NCI-H146 treated with DMSO at 0.1 percent for 48 hours (cell line): ENCODE measurements around the gene TMEM51.
A peak's percentile ranks its signal among the peaks of the same experiment; 100 is the strongest.

Experiments
- DNase-seq: peaks from one replicate; lab custom pipeline; 2025; ENCODE audit not compliant: unreplicated experiment; lab: John Stamatoyannopoulos, UW

The TMEM51 gene

DNA sequence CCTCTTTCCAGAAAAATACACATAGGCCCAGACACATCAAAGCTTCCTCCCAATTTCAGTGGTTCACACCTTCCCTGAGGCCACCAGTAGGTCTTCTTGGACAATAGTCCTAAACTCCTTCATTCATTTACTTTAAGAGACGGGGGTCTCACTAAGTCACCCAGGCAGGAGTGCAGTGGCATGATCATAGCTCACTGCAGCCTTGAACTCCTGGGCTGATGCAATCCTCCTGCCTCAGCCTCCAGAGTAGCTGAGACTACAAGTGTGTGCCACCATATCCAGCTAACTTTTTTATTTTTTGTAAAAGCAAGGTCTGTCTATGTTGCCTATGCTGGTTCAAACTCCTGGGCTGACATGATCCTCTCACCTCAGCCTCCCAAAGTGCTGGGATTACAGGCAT, 85.2 kb downstream of the TMEM51 start:
- DNase-seq: no peak

DNA sequence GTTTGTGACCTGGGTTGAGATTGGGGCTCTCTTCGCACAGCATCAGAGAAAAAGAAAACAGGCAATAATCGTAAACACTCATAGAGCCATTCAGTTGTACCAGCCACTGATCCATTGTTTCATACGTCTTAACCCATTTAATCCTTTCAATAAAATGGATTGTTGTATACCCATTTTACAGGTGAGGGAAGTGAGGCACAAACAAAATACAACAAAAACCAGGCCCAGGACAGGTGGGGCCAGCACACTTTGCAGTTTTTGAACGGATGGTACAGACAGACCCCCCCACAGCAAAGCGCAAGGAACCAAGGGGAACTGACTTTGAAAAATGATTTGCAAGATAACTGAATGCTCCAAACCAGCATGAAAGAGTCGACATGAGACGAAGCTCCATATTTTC, 89.2 kb downstream of the TMEM51 start:
- no peak for DNase-seq

DNA sequence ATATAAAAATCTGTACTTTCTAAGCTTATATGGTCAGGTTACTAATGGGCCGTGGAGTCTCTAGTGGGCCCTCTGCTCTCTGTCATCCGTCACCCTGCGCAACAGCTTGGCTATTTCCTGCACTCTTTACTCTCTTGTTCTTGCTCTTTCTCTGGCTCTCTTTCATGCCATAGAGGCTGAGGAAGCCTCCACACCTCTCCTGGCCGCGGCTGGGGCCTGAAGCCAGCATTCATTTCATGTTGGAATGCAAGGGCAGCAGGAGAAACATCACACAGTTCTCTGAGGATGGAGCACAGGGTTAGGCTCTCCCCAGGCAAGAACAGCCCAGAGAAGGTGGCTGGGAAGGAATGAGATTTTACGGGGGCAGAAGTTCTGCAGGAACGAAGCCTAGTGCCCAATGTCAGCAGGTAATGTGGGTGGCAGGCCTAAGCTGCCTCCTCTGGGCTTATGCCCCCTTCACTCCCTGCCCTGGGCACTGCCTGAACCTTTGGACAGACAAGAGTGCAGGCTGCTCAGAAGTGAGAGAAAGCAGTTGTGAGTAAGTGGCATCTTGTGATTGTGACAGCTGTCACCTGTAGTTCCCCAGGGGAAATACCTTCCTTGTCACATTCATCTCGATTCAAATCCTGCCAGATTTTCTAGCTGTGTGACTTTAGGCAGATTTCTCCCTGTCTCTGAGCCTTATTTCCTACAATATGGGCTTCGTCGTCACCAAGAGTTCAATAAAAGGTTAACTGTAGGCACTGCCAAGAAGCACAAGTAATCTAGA, 89.9 kb downstream of the TMEM51 start:
- DNase-seq: no peak

DNA sequence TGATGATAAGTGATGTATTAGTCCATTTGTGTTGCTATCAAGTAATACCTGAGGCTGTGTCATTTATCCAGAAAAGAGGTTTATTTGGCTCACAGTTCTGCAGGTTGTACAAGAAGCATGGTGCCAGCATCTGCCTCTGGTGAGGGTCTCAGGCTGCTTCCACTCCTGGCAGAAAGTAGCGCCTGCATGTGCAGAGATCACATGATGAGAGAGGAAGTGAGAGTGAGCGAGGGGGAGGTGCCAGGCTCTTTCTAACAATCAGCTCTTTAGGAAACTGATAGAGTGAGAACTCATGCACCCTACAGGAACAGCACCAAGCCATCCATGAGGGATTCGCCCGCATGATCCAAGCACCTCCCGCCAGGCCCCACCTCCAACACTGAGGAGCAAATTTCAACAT, 91.3 kb downstream of the TMEM51 start:
- no peak for DNase-seq

DNA sequence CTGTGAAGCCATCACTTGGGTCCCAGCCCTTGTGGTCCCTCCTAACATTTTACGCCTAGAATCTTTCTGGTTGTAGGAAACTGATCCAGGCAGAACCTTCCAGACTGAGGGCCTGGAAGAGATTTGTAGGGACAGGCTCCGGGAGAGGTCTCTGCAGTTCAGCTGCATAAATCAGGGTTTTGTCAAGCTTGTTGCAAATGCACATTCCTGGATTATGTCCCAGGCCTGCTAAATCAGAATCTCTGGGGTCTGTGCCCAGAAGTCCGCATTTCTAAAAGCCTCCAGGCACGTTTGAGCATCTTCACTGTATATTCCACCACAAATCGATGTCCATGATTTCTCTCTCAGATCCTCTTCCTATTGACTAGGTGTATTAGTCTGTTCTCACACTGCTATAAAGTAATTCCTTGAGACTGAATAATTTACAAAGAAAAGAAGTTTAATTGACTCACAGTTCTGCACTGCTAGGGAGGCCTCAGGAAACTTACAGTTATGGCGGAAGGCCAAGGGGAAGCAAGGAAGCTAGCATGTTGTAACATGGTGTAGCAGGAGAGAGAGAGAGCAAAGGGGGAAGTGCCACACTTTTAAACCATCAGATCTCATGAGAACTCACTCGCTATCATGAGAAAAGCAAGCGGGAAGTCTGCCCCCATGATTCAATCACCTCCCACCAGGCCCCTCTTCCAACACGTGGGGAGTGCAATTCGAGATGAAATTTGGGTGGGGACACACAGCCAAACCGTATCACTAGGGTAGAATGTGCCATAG, 92.2 kb downstream of the TMEM51 start:
- DNase-seq: no peak

DNA sequence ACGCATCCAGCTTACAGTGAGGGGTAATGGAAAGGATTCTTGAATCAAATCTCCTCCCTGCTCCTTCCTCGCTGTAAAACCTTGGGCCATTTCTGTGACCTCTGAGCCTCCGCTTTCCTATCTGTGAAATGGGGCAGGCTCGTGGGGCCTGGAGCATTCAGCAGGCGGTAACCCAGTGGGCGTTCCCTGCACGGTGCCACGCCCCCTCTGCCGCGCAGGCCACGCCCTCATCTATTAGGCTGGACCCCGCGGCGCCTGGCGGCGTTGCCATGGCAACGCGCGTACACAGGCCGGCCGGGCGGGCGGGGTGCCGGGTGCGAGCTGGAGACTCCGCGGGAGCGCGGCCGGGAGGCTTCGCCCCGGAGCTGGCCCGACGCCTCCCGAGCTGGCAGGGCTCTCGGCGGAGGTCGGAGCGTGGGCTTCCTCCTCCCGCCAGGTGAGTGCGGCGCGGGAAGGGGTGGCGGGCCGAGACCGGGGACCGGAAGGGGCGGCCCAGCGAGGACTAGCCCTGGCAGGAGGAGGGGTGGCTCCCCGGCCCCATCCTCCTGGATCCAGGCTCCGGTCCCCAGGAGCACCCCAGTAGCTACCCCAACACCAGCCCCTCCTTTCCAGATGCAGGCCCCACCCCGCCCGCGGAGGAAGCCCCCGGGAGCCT, 93.5 kb downstream of the TMEM51 start, which contains the start of gene FHAD1:
FHAD1 (plus strand) TSS at position 264 of the 655 bp plus-strand sequence. CDS start 4,562 bp downstream, outside the sequence.
- DNase-seq: peak; percentile 16

DNA sequence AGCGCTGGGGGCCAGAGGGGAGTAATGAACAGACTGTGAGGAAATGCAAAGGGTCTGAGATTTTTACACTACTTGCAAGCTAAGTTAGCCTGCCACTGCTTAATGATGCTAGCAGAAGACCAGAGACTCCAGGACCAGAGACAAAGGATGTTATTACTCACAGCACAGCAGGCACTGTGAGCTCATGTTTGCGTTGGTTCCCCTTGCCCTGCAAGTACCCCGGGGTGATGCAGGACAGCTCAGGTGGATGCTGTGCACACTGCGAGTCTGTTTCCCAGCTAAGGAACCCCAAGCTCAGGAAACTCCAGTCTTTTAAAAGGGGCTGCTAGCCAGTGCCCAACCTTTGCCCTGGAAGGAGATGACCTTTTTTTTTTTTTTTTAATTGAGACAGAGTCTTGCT, 94.7 kb downstream of the TMEM51 start:
- no peak for DNase-seq

DNA sequence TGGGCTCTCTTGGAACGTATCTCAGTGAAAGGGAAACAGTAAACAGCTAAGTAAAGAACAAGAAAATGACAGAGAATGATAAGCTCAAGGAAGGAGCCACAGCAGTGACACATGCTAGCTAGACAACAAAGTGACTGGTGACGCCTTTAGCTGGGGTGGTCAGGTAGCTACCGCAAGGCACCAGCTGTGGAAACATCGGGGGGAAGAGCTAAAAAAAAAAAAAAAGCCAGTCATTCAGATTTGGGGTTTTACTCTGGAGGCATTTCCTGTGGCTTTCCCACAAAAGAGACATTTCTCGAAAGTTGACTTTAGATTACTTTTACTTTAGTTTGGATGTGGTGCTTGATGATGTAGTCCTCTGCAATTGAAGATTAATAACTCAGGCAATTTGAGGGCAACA, 95.5 kb downstream of the TMEM51 start:
- DNase-seq: no peak

DNA sequence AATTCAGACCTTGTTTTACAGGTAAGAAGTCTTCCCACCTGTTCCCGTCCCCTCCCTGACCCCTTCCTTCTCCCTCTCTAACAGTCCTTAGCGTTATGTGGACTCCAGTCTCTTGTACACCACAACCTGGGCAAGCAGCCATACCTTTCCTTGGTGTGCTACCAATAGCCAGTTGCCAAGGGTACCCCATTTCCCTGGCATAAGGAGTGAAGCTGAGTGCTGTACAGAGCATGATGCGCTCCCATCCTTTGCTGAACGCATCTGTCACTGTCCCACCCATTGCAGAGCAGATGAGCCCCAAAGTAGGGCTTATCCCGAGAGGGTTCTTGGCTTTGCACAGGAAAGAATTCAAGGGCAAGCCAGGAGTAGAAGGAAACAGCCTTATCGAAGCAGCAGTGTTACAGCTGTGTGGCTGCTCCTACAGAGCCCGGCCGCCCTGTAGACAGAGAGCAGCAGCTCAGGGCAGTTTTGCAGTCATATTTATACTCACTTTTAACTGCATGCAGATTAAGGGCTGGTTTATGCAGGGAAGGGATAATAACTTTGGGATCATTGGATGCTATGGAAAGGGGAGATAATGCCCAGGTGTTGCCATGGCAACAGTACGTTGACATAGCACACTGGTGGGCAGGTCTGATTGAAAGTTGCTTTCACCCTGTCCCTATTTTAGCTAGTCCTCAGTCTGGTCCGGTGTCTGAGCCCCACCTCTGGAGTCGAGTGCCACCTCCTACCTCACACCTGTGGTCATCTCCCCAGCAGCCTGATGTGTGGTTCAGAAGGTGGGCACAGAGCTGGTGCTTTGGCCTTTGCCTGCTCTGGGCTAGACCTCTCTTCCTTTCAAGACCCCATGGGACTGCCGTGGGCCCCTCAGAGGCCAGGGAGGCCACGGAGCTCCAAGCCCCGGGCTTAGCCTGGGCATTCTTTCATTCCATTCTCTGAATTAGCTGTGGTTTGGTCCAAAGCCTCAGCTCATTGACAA, 98.6 kb downstream of the TMEM51 start:
- DNase-seq: no peak

DNA sequence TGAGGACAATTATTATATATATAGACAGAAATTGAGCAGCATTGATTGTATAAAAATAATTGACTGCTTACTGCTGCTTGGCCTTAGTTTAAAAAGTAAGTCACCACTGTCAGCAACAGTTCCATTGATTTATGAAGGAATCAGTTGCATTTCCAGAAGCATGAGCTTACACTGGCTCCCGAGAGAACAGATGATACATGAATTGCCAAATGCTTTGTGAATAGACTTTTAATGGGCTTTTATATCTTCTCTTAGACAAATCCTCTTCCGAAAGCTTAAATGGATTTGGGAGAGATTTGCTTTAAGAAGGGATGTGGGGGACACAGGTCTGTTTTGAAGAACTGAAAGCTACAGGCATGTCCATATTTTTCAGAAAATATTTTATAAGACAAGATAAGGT, 101.0 kb downstream of the TMEM51 start:
- DNase-seq: no peak

DNA sequence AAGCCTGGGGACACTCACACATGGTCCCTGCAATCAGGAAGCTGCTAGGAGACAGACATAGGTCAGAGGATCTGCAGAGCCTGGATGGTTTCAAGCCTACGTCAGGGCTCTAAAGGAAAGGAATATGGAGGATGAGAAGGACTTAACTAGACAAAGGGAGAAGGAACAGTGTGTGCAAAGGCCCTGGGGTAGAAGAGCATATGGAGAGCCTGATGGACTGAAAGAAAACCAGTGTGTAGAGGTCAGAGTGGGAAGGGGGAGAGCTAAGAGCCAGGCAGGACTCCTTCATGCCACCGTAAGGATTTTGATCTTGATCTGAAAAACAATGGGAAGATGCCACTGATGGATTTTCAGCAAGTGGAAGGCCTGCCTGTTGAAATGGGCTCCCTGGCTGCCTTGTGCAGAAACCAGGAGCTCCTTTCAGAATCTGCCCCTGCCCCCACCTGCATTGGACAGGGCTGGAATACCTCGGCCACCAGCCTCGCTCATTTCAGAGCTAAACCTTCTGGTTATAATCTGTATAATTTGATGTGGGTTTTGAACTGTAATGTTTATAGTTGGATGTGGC, 102.1 kb downstream of the TMEM51 start:
- no peak for DNase-seq

DNA sequence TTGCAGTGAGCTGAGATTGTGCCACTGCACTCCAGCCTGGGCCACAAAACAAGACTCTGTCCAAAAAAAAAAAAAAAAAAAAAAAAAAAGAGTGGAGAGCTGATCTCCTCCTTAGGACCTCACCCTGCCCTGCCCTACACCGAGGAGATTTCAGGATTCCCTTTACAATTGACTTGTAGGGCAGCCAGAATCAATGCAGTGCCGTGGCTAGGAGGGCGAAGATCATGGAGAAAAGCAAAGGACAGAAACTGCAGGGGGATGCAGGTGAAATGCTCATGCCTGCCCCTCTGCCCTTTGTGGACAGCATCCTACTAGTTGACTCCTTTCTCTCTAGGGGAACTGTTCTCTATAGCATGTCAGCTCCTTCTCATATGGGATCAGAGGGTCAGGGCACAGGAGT, 103.0 kb downstream of the TMEM51 start:
- no peak for DNase-seq

DNA sequence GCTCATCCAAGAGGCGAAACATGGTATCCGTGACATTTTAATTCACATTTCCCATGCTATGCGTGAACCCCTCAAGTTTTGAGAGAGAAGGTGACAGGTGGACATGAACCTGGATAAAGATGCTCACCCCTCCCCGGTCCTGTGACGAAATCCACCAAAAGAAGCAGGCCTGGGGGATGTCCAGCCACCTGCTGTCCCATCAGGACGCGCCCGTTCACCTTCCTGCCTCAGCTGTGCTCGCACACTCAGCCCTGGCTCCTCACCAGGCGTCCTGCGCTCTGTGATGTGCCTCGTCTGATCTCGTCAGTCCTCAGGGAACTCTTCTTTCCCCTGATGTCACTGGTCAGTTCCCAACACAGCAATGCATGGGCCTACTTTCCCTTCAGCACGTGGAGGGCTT, 103.8 kb downstream of the TMEM51 start:
- no peak for DNase-seq

DNA sequence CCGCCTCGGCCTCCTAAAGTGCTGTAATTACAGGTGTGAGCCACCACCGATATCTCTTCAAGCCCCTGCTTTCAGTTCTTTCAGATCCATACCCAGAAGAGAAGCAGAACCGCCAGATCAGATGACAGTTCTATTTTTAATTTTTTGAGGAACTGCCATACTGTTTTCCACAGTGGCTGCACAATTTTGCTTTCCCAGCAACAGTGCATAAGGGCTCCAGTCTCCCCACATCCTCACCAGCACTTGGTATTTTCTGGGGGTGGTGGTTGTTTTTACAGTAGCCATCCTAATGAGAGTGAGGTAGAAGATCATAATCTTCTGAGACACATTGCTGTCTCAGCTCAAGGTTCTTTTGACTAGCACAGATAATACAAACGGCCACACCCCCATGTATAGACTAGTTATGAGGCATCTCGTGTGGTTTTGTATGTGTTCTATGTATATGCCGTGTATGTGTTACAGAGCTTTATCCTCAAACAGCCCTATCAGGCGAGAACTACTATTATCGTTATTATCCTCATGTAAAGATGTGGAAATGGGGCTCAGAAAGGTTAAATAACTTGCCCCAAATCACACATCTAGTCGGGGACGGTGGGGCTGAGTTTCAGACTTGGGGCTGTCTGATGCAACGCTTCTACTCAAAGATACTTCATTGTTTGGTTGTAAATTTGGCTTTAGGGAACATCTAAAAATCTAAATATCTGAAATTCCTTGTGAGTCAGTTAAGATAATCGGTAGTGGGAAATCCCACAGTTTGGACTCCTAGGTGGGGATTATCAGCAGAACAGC, 105.5 kb downstream of the TMEM51 start:
- DNase-seq: no peak

DNA sequence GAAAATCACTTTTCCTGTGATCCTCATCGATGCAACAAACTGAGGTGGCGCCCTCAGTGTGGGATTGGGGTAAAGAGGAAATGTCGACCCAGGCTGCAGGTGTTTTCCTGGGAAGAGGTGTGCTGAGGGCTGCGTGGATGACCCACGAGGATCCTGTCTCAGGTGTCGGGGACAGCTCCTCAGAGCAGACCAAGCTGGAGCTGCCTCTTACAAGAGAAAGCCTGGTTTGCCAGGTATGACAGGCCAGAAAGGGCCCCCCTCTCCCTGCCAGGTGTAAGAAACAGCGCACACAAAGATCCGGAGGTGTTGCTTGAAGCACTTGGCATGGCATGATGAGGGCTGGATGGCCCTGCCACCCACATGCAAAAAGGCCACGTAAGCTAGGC, 106.1 kb downstream of the TMEM51 start:
- no peak for DNase-seq

DNA sequence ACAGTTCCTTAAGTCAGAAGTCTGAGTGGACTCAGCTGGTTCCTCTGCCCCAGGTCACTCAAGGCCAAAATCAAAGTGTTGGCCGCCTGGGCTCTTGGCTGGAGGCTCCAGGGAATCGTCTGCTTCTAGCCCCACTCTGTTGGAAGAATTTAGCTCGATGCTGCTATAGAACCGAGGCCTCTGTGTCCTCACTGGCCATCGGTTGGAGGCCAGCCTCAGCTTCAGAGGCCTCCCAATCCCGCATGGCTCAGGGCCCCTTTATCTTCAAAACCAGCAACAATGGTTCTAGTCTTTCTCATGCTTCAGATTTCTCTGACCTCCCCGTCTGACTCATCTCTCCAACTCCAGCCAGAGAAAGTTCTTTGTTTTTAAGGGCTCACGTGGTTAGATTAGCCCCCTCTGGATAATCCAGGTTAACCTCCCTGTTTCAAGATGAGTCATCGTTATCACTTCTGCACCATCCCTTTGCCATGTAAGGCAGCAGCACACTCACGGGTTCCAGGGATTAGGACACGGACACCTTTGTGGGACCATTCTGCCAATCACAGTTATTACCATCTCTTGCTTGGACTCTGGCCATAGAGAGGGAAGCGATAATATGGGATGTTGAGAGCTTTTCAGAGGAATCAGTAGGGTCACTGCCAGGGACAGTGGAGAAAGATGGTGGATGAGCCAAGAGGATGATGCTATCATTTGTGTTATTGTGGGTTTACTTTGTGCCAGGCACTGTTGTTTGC, 107.0 kb downstream of the TMEM51 start:
- no peak for DNase-seq

DNA sequence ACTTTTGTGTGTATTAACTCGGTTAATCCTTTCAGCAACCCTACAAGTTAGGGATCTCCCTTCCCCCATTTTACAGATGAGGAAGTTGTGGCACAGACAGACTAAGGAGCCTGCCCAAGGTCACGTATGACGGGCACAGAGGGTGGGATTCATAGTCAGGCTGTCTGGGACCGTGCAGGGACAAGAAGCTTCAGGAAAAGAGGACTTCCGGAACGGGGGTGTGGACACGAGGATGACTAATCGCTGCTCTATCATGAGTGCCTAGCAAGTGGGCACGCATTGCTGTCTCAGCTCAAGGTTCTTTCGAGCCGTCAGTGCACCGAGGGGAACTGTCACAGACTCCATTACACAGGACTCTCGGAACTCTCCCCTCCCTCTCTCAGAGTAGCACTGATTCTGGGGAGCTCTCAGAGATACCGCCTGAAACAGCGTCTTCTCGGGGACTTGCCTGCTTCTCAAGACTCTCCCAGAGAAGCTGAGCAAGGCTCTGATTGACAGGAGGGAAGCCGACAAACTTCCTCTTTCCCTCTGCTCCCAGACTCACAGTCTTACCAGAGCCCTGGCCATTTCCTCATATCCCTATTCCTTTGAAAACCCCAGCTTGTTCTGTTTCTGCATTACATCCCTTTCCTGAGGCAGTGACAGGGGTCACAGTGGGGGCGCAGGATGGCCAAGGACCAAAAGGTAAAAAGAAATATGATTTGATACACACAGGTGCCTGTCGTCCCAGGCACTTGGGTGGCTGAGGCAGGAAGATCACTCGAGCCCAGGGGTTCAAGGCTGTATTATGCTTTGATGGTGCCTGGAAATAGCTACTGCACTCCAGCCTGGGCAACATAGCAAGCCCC, 107.8 kb downstream of the TMEM51 start:
- no peak for DNase-seq

DNA sequence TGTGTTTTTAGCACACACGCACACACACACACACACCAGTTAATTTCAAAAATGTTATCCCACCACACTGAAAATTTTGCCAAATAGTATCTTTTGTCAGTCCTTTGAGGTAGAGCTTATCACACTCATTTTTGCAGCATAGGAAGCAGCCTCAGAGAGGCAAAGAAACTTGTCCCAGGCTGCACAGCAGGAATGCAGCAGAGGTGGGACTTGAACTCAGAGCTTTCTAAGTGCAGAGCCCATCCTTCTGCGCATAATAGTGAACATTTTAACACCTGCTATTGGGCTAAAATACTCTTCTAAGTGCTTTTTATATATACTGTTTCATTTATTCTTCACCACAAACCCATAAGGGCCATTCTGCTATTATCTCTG, 108.4 kb downstream of the TMEM51 start:
- DNase-seq: no peak
